Effector memory CD4-positive, alpha-beta T cell (primary cell): ENCODE measurements around the gene HLTF.

ENCODE experiments used
- DNase-seq, 3 donors: peaks; one replicate each; pipeline ENCODE4 v3.0.0-alpha.2; 2020
- H3K27ac ChIP-seq: 2 replicates; pipeline ENCODE4 v1.7.0; 2013; ENCODE audit warnings: mild to moderate bottlenecking, low read length, moderate library complexity; ENCODE audit not compliant: insufficient read depth, poor library complexity, severe bottlenecking
- H3K27me3 ChIP-seq: replicated peaks from 2 replicates; pipeline ENCODE4 v1.7.0; 2013; ENCODE audit warnings: mild to moderate bottlenecking, low read length; ENCODE audit not compliant: insufficient read depth, control insufficient read depth, poor library complexity, severe bottlenecking
- H3K36me3 ChIP-seq: 2 replicates; pipeline ENCODE4 v1.7.0; 2013; ENCODE audit warnings: mild to moderate bottlenecking, low read length, moderate library complexity; ENCODE audit not compliant: control insufficient read depth, insufficient read depth
- H3K4me1 ChIP-seq: 2 replicates; pipeline ENCODE4 v1.7.0; 2013; ENCODE audit warnings: low read length, mild to moderate bottlenecking; ENCODE audit not compliant: control insufficient read depth, insufficient read depth, poor library complexity, severe bottlenecking
- H3K4me3 ChIP-seq: 2 replicates; pipeline ENCODE4 v1.7.0; 2013; ENCODE audit warnings: low read length, low read depth, mild to moderate bottlenecking; ENCODE audit not compliant: insufficient read depth, poor library complexity, severe bottlenecking
- H3K9me3 ChIP-seq: 2 replicates; pipeline ENCODE4 v1.7.0; 2013; ENCODE audit warnings: mild to moderate bottlenecking, low read length, moderate library complexity; ENCODE audit not compliant: control insufficient read depth

Gene HLTF

DNA sequence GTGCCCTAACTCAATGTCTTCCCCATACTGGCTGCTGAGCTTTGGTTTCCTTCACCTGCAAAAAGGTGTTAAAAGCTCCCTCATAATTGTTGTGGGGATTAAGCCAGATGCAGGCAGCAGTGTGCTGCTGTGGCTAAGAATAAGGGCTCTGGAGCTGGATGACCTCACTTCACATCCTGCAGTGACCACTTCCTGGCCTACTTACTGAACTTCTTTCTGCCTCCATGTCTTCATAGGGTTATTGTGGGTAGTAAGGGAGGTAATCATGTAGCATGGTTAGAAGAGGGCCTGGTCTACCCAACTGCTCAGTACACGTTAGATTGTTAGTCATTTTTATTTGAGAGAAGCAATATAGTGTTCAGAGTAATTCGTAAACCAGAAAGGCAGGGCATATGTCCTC, 76.6 kb downstream of the HLTF start:
- H3K4me1 ChIP-seq, result peaks cover 4% of the 10 kb centered on the region
- H3K36me3 ChIP-seq, result peaks cover 8% of the 10 kb centered on the region
- no peak overlapping the region for H3K27ac ChIP-seq
- H3K9me3 ChIP-seq, result no peaks in the 10 kb centered on the region
- no peak overlapping the region for H3K4me3 ChIP-seq
- H3K27me3 ChIP-seq, result no peaks in the 10 kb centered on the region
- peak; percentile 28 to 61 (median 42) for DNase-seq

DNA sequence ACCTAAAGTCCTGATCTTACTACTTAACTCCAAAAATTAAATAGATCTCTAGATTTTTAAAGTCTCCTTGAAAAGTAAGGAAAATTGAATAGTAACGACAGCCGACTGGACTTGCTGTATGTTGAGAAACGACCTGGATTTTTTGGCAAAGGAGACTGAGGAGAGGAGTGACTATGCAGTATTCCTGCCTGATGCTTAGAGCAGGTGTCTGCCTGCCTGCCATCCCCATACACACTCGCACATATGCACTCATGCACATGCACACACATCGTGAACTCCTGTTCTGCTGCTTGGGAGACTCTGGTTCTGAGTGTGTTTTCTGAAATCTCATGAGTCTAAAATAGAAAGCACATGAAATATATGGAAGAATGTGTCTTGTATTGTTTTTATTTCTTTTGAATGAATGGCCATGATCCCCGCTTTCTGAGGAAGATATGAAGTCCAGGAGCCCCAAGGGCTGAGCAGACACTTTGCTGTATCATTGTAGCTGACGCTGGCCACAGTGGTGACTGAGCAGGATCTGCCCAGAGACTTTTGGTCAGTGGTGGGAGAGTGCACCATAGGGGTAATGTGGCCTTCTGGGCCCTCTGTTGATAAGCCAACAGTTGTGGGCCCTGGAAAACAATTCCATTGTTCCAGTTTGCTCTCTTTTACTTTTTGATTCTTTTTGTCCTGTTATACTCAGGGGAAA, 78.6 kb downstream of the HLTF start:
- H3K9me3 ChIP-seq, result no peaks in the 10 kb centered on the region
- no peak overlapping the region for H3K27ac ChIP-seq
- DNase-seq, result no peak

GRCh38 chr3:149005416-149005815, 80.9 kb downstream of the HLTF start:
- Histone ChIP-seq H3K36me3 (no peaks in the 10 kb centered on the region), H3K9me3 (no peaks in the 10 kb centered on the region), H3K27ac (no peak overlapping the region), H3K4me3 (no peak overlapping the region), H3K27me3 (no peaks in the 10 kb centered on the region), H3K4me1 (peaks cover 4% of the 10 kb centered on the region)
- DNase-seq, result no peak

More for the DNA sequence above, 78.6 kb downstream of the HLTF start:
- Histone ChIP-seq H3K4me3 (no peak overlapping the region), H3K36me3 (peaks cover 8% of the 10 kb centered on the region), H3K27me3 (no peaks in the 10 kb centered on the region), H3K4me1 (peaks cover 4% of the 10 kb centered on the region)

- DNase-seq, result no peak
- H3K27me3 ChIP-seq, result no peaks in the 10 kb centered on the region
- H3K4me3 ChIP-seq, result no peak overlapping the region
- peaks cover 7% of the 10 kb centered on the region for H3K36me3 ChIP-seq
- peaks cover 2% of the 10 kb centered on the region for H3K4me1 ChIP-seq
- no peak overlapping the region for H3K27ac ChIP-seq
- no peaks in the 10 kb centered on the region for H3K9me3 ChIP-seq
Measured at GRCh38 chr3:149004622-149005021, 81.7 kb downstream of the HLTF start.

GRCh38 chr3:149003653-149004305, 82.6 kb downstream of the HLTF start:
- H3K9me3 ChIP-seq, result no peaks in the 10 kb centered on the region
- no peaks in the 10 kb centered on the region for H3K27me3 ChIP-seq
- H3K27ac ChIP-seq, result no peak overlapping the region
- H3K36me3 ChIP-seq, result peaks cover 7% of the 10 kb centered on the region
- H3K4me3 ChIP-seq, result no peak overlapping the region
- DNase-seq, result peak in 2 of 3 donors; percentile 9 to 44
- H3K4me1 ChIP-seq, result no peaks in the 10 kb centered on the region

- DNase-seq, result no peak
Measured at GRCh38 chr3:149001727-149002126, 84.6 kb downstream of the HLTF start.

GRCh38 chr3:149000206-149000745, 86.1 kb downstream of the HLTF start:
- Histone ChIP-seq H3K27ac (no peak overlapping the region), H3K9me3 (no peaks in the 10 kb centered on the region), H3K4me1 (no peaks in the 10 kb centered on the region), H3K36me3 (peaks cover 7% of the 10 kb centered on the region), H3K4me3 (no peak overlapping the region), H3K27me3 (no peaks in the 10 kb centered on the region)
- no peak for DNase-seq

More at GRCh38 chr3:149001727-149002126, 84.6 kb downstream of the HLTF start:
- no peaks in the 10 kb centered on the region for H3K9me3 ChIP-seq
- H3K36me3 ChIP-seq, result peaks cover 7% of the 10 kb centered on the region
- H3K4me1 ChIP-seq, result no peaks in the 10 kb centered on the region
- no peak overlapping the region for H3K27ac ChIP-seq
- H3K4me3 ChIP-seq, result no peak overlapping the region
- no peaks in the 10 kb centered on the region for H3K27me3 ChIP-seq

GRCh38 chr3:148999806-149000205, 86.5 kb downstream of the HLTF start:
- no peak overlapping the region for H3K27ac ChIP-seq
- H3K4me1 ChIP-seq, result no peaks in the 10 kb centered on the region
- no peaks in the 10 kb centered on the region for H3K27me3 ChIP-seq
- no peak for DNase-seq
- peaks cover 7% of the 10 kb centered on the region for H3K36me3 ChIP-seq
- no peak overlapping the region for H3K4me3 ChIP-seq
- no peaks in the 10 kb centered on the region for H3K9me3 ChIP-seq

GRCh38 chr3:148998715-148999423, 87.5 kb downstream of the HLTF start:
- no peak overlapping the region for H3K4me3 ChIP-seq
- DNase-seq, result no peak
- no peaks in the 10 kb centered on the region for H3K4me1 ChIP-seq
- peaks cover 7% of the 10 kb centered on the region for H3K36me3 ChIP-seq
- H3K9me3 ChIP-seq, result no peaks in the 10 kb centered on the region
- no peaks in the 10 kb centered on the region for H3K27me3 ChIP-seq
- peak overlapping the region; percentile 10 for H3K27ac ChIP-seq

GRCh38 chr3:148998297-148998696, 88.0 kb downstream of the HLTF start:
- no peak for DNase-seq
- Histone ChIP-seq H3K4me1 (no peaks in the 10 kb centered on the region), H3K4me3 (no peak overlapping the region), H3K27ac (no peak overlapping the region), H3K36me3 (peaks cover 7% of the 10 kb centered on the region), H3K9me3 (no peaks in the 10 kb centered on the region), H3K27me3 (no peaks in the 10 kb centered on the region)
